Eye (tissue), 1 donor: Measurements from ENCODE around the gene HTRA2.

Experiments
- DNase-seq: peaks from one replicate; pipeline ENCODE4 v3.0.0-alpha.2; 2015

Gene HTRA2

GRCh38 chr2:74566076-74566753 lies 36.5 kb downstream of the HTRA2 start:
- DNase-seq = no peak

- DNase-seq = no peak
These were observed 37.0 kb downstream of the HTRA2 start for GRCh38 chr2:74566754-74567085.

GRCh38 chr2:74567881-74568280 lies 38.1 kb downstream of the HTRA2 start:
- DNase-seq = no peak

GRCh38 chr2:74569686-74570085 lies 40.0 kb downstream of the HTRA2 start:
- DNase-seq = no peak

GRCh38 chr2:74571058-74571457 lies 41.3 kb downstream of the HTRA2 start:
- no peak for DNase-seq

- DNase-seq = no peak
These were observed 42.6 kb downstream of the HTRA2 start for GRCh38 chr2:74572178-74572925.

- DNase-seq = no peak
These were observed 44.2 kb downstream of the HTRA2 start for GRCh38 chr2:74573747-74574562.

- no peak for DNase-seq
These were observed 45.6 kb downstream of the HTRA2 start for GRCh38 chr2:74575320-74575719.

GRCh38 chr2:74576211-74576862 lies 46.6 kb downstream of the HTRA2 start:
- no peak for DNase-seq

- no peak for DNase-seq
These were observed 47.1 kb downstream of the HTRA2 start for GRCh38 chr2:74576863-74577229.

GRCh38 chr2:74577448-74577847 lies 47.7 kb downstream of the HTRA2 start:
- no peak for DNase-seq

GRCh38 chr2:74578408-74578807 lies 48.7 kb downstream of the HTRA2 start:
- no peak for DNase-seq

GRCh38 chr2:74581463-74581862 lies 51.7 kb downstream of the HTRA2 start:
- no peak for DNase-seq

GRCh38 chr2:74582184-74582583 lies 52.5 kb downstream of the HTRA2 start:
- DNase-seq = no peak
